Sigmoid colon (tissue), 7 donors: Measurements from ENCODE around the gene ATG3. TPM values are rescaled to one million over a fixed set of nuclear protein-coding genes. Genes with fewer than 3 reads are reported as not detected.

ENCODE experiments used
- DNase-seq: peaks from one replicate; pipeline ENCODE4 v3.0.0-alpha.2; 2019
- H3K27ac ChIP-seq, 4 donors: fragments of 200-600 bp; sonication (generic); one replicate each; pipeline ENCODE4 v1.5.1; 2016 to 2019; ENCODE audit warnings: mild to moderate bottlenecking in 1 of 4
- H3K27me3 ChIP-seq, 3 donors: fragments of 200-600 bp; sonication (generic); one replicate each; pipeline ENCODE4 v1.5.1; 2019; ENCODE audit warnings: mild to moderate bottlenecking in 1 of 3
- H3K36me3 ChIP-seq, 4 donors: fragments of 200-600 bp; sonication (generic); one replicate each; pipeline ENCODE4 v1.5.1; 2016 to 2019
- H3K4me1 ChIP-seq, 4 donors: fragments of 200-600 bp; sonication (generic); one replicate each; pipeline ENCODE4 v1.5.1; 2017 to 2019
- H3K4me3 ChIP-seq, 4 donors: fragments of 200-600 bp; sonication (generic); one replicate each; pipeline ENCODE4 v1.5.1; 2017 to 2019; ENCODE audit warnings: mild to moderate bottlenecking in 2 of 4, moderate library complexity in 1 of 4
- H3K9me3 ChIP-seq, 4 donors: fragments of 200-600 bp in 3 of 4; sonication (generic) in 3 of 4; one replicate each; pipeline versions ENCODE4 v1.5.1 to v1.6.1; 2013 to 2019
- EP300 ChIP-seq, 4 donors: sonication (generic); formaldehyde crosslinking; IDR thresholded peaks; one replicate each; pipeline ENCODE4 v1.6.1; 2017; ENCODE audit warnings: antibody characterized with exemption in 4 of 4
- POLR2A ChIP-seq, 2 donors: fragments of 450-650 bp; IDR thresholded peaks; one replicate each; pipeline ENCODE4 v1.6.1; 2016; ENCODE audit warnings: antibody characterized with exemption in 2 of 2, mild to moderate bottlenecking in 2 of 2, moderate library complexity in 2 of 2
- POLR2AphosphoS5 ChIP-seq, 4 donors: sonication (generic); formaldehyde crosslinking; IDR thresholded peaks; one replicate each; pipeline ENCODE4 v1.6.1; 2017; ENCODE audit warnings: antibody characterized with exemption in 4 of 4
- WGBS, 2 donors: extraction: QIAGEN DNeasy Blood & Tissue Kit; methylation state at CpG; one replicate each; pipeline ENCODE4 v1.1.7; 2013; 5-methylcytosine and 5-hydroxymethylcytosine counted together
- intact Hi-C: fragments of 100-400 bp; cut with DNase I; formaldehyde crosslinking; loops from one replicate; pipeline ENCODE4 v1.15.1; 2023
- polyA plus RNA-seq, 3 donors: library from polyadenylated mRNA; stranded (reverse); fragments of 200-250 nt; gene quantifications; one replicate each; pipeline ENCODE4 v1.2.3, GENCODE V29; 2013
- total RNA-seq, 4 donors: library from RNA; depleted of rRNA; stranded (reverse); fragments of >200 nt; gene quantifications; one replicate each; pipeline ENCODE4 v1.1.0, GENCODE V29; 2016
- TF ChIP-seq, protein P1 (sequence below), 4 experiments: fragments of 450-650 bp in 3 of 4; fragments of 200-600 bp in 1 of 4; IDR thresholded peaks; one replicate each; pipeline ENCODE4 v1.5.1; 2016 to 2019; ENCODE audit warnings: antibody characterized with exemption in 4 of 4, mild to moderate bottlenecking in 3 of 4, moderate library complexity in 2 of 4
- donor health status: healthy with polysubstance abuse.
- donor health status: Bipolar disorder and iron deficiency.
- donor health status: healthy.

Gene ATG3
- total and polyA plus RNA-seq, 7 donors = 28.0 to 75.1 (median 49.5) TPM

DNA sequence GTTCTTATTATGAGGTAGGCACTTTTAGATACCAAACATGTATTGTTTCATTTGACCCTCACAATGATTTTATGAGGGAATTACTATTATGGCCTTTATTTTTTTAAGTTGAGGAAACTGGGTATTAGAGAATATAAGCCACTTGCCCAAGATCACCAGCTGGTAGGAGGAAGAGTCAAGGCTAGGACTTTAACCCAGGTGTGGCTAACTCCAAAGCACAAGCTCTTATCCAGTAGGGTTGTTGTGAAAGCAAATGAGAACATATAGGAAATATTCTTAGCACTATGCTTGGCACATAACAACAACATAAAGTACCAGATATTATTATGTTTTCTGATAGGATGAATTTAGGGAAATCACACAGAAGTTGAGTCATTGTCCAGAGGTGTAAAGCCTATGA lies 70.4 kb downstream of the ATG3 start:
- Histone ChIP-seq H3K4me1 (no peaks in the 10 kb centered on the region), H3K27ac (no peak overlapping the region), H3K27me3 (no peaks in the 10 kb centered on the region), H3K9me3 (peaks cover 0 to 2% (median 0%) of the 10 kb centered on the region in 4 donors), H3K36me3 (no peaks in the 10 kb centered on the region), H3K4me3 (no peak overlapping the region)
- TF ChIP-seq POLR2A (IDR thresholded peaks at IDR 0.05) (no peak), POLR2AphosphoS5 (IDR thresholded peaks at IDR 0.05) (no peak), EP300 (IDR thresholded peaks at IDR 0.05) (no peak)
- TF ChIP-seq, protein P1, sequence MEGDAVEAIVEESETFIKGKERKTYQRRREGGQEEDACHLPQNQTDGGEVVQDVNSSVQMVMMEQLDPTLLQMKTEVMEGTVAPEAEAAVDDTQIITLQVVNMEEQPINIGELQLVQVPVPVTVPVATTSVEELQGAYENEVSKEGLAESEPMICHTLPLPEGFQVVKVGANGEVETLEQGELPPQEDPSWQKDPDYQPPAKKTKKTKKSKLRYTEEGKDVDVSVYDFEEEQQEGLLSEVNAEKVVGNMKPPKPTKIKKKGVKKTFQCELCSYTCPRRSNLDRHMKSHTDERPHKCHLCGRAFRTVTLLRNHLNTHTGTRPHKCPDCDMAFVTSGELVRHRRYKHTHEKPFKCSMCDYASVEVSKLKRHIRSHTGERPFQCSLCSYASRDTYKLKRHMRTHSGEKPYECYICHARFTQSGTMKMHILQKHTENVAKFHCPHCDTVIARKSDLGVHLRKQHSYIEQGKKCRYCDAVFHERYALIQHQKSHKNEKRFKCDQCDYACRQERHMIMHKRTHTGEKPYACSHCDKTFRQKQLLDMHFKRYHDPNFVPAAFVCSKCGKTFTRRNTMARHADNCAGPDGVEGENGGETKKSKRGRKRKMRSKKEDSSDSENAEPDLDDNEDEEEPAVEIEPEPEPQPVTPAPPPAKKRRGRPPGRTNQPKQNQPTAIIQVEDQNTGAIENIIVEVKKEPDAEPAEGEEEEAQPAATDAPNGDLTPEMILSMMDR (IDR thresholded peaks at IDR 0.05) = no peak
- DNase-seq = no peak
- intact Hi-C loops = no loop called here

DNA sequence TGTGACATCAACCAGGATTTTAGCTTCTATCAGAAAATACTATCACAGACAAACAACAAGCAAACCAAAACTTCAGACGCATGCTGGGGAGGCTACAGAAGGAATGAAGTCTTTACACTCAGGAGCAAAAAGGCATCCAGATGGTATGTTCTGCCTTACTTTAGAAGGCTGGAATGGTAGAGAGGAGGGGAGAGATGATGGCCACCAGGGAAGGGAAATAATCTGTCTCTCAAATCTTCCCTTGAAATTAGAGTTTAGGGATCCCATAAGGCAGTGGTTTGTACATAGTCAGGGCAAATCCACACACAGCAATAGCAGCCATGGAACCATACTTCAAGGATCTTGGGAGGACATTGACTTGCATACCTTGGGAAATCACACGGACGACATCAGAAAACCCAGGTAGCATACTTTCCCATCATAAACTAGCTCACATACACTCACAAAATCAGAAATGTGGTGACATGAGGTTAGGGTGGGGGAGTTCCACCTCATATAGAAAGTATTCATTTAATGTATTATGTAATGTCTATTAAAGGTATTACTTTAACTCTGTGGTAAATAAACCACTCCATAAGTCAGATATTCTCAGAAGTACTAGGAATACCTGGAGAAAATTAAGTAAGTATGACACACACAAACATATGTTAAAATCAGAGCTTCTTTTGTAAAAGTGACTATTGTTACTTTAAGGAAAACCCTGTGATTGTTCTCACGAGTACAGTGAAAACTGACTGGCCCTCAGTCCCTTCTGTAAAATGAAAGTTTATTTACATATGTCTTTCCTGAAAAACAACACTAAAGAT lies 71.9 kb downstream of the ATG3 start:
- no peak overlapping the region for H3K27ac ChIP-seq
- WGBS, 2 donors = 71 to 74% methylated on average over 4 of the region's 4 CpGs
- no peaks in the 10 kb centered on the region for H3K36me3 ChIP-seq
- H3K9me3 ChIP-seq = peaks cover 0 to 2% (median 0%) of the 10 kb centered on the region in 4 donors
- DNase-seq = no peak
- no peak overlapping the region for H3K4me3 ChIP-seq
- no peaks in the 10 kb centered on the region for H3K4me1 ChIP-seq
- H3K27me3 ChIP-seq = no peaks in the 10 kb centered on the region
- TF ChIP-seq POLR2A (IDR thresholded peaks at IDR 0.05) = no peak
- TF ChIP-seq, protein P1 (IDR thresholded peaks at IDR 0.05) = no peak
- no peak for TF ChIP-seq POLR2AphosphoS5 (IDR thresholded peaks at IDR 0.05)
- no peak for TF ChIP-seq EP300 (IDR thresholded peaks at IDR 0.05)
- intact Hi-C loops = no loop called here

GRCh38 chr3:112486811-112487505 lies 74.8 kb downstream of the ATG3 start:
- no peaks in the 10 kb centered on the region for H3K27me3 ChIP-seq
- TF ChIP-seq, protein P1 (IDR thresholded peaks at IDR 0.05) = no peak
- TF ChIP-seq POLR2A (IDR thresholded peaks at IDR 0.05) (no peak), EP300 (IDR thresholded peaks at IDR 0.05) (no peak), POLR2AphosphoS5 (IDR thresholded peaks at IDR 0.05) (no peak)
- no peak overlapping the region for H3K27ac ChIP-seq
- H3K4me1 ChIP-seq = no peaks in the 10 kb centered on the region
- no peak for DNase-seq
- H3K4me3 ChIP-seq = no peak overlapping the region
- no peaks in the 10 kb centered on the region for H3K36me3 ChIP-seq
- H3K9me3 ChIP-seq = no peaks in the 10 kb centered on the region
- WGBS, 2 donors = 84 to 89% methylated on average over 7 of the region's 7 CpGs
- intact Hi-C loops = no loop called here

DNA sequence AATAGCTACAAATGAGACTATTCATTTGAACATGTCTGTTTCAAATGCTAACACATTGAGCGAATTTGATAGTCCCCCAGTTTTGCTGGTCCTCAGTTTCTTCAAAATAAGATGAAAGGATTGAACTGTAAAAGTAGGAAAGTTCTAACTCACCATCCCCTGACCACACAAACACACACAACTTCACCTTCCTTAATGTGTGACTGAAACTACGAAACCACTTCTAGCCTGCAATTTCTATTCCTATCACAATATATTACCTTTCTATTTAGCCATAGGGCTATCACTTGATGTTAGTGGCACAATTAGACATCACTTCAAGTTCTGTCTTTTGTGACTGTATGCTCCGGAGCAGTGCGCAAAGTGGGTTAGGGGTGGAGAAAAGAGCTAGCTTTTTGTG lies 77.4 kb downstream of the ATG3 start:
- intact Hi-C loops = no loop called here
- H3K36me3 ChIP-seq = no peaks in the 10 kb centered on the region
- no peaks in the 10 kb centered on the region for H3K4me1 ChIP-seq
- no peak for DNase-seq
- WGBS, 2 donors = 93 to 96% methylated on average over 4 of the region's 4 CpGs
- H3K27me3 ChIP-seq = no peaks in the 10 kb centered on the region
- TF ChIP-seq POLR2A (IDR thresholded peaks at IDR 0.05) (no peak), EP300 (IDR thresholded peaks at IDR 0.05) (no peak), POLR2AphosphoS5 (IDR thresholded peaks at IDR 0.05) (no peak)
- TF ChIP-seq, protein P1 (IDR thresholded peaks at IDR 0.05) = no peak
- H3K4me3 ChIP-seq = no peak overlapping the region
- no peak overlapping the region for H3K27ac ChIP-seq
- H3K9me3 ChIP-seq = no peaks in the 10 kb centered on the region
